ENCODE results near the gene GRAMD2B.

DNA sequence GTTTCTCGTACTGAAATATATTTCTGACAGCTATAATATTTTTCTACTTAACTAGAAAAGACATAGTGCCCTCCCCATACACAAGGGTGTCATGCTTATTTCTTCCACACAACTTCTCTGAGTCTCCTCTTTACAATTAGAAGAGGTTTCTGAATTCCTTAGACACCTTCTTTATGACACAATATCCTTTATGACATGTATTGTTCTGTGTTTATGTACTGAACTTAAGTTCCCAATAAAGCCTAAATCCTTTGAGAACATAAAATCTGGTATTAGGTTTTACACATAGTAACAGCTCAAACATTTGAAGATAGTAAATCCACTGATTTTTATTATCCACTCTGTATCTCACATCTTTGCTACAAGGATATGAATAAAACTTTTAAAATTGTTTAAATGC lies 32.5 kb downstream of the GRAMD2B start:
- TF ChIP-seq, protein P1, sequence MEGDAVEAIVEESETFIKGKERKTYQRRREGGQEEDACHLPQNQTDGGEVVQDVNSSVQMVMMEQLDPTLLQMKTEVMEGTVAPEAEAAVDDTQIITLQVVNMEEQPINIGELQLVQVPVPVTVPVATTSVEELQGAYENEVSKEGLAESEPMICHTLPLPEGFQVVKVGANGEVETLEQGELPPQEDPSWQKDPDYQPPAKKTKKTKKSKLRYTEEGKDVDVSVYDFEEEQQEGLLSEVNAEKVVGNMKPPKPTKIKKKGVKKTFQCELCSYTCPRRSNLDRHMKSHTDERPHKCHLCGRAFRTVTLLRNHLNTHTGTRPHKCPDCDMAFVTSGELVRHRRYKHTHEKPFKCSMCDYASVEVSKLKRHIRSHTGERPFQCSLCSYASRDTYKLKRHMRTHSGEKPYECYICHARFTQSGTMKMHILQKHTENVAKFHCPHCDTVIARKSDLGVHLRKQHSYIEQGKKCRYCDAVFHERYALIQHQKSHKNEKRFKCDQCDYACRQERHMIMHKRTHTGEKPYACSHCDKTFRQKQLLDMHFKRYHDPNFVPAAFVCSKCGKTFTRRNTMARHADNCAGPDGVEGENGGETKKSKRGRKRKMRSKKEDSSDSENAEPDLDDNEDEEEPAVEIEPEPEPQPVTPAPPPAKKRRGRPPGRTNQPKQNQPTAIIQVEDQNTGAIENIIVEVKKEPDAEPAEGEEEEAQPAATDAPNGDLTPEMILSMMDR (IDR thresholded peaks at IDR 0.05): no peak
- TF ChIP-seq POLR2A (IDR thresholded peaks at IDR 0.05) (no peak), EP300 (IDR thresholded peaks at IDR 0.05) (no peak)
